ENCODE results near the gene PAX5.

The PAX5 gene

DNA sequence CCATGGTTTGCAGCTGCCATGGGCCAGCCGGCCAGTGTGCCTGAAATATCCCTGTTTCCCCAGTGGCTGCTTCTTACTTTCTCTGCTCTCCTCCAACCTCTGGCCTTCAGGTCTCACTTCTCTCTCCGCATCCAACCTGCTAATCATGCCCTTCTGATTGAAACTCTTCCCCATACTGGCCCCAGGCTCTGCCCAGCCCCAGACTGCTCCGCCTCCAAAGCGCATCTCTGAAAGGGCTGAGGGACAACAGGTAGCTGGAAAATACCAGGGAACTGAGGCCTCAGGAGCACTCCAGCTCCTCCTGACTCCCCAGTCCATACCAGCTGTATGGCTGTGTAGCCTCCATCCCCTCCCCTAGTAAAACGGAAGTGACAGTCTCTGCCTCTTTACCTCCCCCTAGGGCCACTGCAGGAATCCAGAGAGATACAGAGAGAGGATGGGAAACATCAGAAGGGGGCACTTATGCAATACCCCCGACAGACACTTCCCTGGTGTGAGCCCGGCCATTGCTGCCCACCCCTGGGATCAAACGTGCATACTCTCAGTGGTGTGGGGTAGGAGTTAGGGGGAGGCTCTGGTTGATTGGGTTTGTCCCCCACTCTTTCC, 34.2 kb downstream of the PAX5 start:
- H3K27ac ChIP-seq = no peak overlapping the region
- TF ChIP-seq, protein P1, sequence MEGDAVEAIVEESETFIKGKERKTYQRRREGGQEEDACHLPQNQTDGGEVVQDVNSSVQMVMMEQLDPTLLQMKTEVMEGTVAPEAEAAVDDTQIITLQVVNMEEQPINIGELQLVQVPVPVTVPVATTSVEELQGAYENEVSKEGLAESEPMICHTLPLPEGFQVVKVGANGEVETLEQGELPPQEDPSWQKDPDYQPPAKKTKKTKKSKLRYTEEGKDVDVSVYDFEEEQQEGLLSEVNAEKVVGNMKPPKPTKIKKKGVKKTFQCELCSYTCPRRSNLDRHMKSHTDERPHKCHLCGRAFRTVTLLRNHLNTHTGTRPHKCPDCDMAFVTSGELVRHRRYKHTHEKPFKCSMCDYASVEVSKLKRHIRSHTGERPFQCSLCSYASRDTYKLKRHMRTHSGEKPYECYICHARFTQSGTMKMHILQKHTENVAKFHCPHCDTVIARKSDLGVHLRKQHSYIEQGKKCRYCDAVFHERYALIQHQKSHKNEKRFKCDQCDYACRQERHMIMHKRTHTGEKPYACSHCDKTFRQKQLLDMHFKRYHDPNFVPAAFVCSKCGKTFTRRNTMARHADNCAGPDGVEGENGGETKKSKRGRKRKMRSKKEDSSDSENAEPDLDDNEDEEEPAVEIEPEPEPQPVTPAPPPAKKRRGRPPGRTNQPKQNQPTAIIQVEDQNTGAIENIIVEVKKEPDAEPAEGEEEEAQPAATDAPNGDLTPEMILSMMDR (conservative IDR thresholded peaks at IDR 0.05) = no peak
- TF ChIP-seq ZFX (IDR thresholded peaks at IDR 0.05) = no peak

DNA sequence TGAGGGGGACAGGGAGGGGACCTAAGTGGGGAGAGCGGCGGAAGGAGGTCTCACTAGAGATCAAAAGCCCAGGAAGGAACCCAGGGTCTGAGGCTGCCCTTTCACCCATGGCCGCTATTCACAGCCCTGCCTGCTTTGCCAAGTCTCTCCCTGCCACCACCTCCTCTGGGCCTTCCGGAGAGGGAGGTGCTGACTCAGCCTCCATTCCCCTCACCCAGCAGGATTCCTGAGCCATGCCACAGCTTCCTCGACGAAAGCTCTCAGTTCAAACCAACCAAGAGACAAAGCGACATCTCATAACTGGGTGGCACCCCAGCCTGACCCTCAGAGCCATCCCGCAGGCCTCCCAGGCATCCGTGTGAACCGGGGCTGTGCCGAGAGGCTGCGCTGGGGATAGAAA, 36.7 kb downstream of the PAX5 start:
- TF ChIP-seq ZFX (IDR thresholded peaks at IDR 0.05) = no peak
- TF ChIP-seq, protein P1 (conservative IDR thresholded peaks at IDR 0.05) = no peak
- no peak overlapping the region for H3K27ac ChIP-seq

DNA sequence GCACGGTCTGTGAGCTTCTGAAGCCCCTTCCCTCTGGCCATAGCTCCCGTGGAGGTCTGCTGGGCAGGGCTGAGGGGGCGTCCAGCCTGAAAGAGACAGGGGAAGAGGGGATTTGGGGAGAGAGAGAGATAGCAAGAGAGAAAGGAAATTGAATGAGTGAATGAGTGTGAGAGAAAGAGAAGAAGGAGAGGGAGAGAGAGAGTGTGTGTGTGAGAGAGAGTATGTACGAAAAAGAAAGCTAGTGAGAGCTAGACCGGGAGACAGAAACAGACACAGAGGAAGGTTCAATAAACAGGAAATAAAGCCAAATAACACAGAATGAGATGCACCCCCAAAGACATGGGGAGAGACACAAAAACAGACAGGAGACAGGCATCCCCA, 37.4 kb downstream of the PAX5 start:
- no peak overlapping the region for H3K27ac ChIP-seq
- TF ChIP-seq ZFX (IDR thresholded peaks at IDR 0.05) = no peak
- TF ChIP-seq, protein P1 (conservative IDR thresholded peaks at IDR 0.05) = no peak

DNA sequence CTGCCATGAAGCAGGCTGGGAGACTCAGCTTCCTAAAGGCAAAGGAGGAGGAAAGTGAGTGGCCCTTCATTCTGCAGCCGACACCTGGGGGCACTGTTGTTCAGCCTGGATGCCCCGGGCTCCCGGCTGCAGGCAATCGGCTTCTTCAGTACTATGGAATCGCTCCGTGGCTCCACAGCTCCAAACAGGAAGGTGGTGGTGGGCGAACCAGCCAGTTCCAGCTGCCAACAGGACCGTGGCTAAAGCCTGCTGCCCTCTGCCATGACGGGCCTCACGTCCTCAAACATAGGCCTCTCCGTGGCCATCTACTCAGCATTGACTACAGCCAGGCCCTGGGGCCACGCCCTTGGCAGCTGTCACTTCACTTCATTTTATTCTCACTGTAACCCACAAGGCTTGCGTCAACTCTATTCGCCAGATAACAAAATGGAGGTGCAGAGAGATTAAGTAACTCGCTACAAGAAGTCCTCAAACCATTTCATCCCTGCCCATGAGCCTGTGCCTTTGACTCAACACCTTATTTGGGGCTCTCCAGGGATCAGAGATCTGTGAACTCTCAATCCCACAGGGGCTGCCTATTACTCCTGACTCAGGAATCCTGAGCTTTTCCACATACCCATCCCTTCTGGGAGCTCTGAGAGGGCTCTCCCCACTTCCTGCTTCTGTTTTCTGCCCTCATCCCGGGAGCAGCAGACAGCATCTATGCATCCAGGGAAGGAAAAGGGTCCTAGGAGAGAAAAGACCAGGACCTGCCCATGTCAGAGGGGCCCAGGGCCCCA, 38.0 kb downstream of the PAX5 start:
- TF ChIP-seq ZFX (IDR thresholded peaks at IDR 0.05) = no peak
- TF ChIP-seq, protein P1 (conservative IDR thresholded peaks at IDR 0.05) = peak; percentile 92
- H3K27ac ChIP-seq = no peak overlapping the region

DNA sequence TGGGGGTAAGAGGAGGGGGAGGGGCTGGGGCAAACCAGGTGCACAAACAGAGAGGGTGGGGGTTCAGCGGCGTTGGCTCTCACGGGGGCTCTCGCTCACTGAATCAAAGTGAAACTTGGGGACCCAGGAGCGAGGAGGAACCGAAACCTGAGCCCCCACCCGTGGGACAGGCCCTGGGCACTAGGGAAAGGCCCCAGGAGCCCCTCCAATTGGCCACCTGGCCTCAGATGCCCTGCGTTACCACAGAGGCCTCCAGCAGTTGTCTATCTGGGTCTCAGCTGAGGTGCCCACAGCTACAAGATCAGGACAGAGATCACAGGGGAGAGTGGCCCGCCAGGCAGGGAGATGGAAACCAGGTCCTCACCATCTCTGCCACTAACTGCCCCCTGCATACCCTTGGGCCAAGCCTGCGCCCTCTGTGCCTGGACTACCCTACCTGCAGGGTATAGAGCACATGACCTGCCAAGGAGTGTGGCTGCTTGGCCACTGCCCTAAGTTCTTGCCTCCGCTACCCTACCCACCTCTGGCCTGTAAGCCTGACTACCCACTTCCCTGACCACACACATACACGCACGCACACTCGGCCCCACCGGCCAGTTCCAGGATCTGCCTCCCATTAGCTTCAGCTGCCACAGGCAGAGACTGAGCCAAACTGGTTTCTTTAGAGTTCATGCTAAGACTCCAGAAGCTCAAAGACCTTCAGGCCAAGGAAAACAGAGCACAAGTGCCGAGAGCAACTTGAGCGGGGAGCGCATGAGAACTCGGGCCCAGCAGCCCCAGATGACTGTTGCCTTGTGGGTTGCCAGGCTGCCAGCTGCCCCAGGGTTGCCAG, 39.9 kb downstream of the PAX5 start:
- TF ChIP-seq, protein P1 (conservative IDR thresholded peaks at IDR 0.05) = no peak
- no peak for TF ChIP-seq ZFX (IDR thresholded peaks at IDR 0.05)
- H3K27ac ChIP-seq = no peak overlapping the region

DNA sequence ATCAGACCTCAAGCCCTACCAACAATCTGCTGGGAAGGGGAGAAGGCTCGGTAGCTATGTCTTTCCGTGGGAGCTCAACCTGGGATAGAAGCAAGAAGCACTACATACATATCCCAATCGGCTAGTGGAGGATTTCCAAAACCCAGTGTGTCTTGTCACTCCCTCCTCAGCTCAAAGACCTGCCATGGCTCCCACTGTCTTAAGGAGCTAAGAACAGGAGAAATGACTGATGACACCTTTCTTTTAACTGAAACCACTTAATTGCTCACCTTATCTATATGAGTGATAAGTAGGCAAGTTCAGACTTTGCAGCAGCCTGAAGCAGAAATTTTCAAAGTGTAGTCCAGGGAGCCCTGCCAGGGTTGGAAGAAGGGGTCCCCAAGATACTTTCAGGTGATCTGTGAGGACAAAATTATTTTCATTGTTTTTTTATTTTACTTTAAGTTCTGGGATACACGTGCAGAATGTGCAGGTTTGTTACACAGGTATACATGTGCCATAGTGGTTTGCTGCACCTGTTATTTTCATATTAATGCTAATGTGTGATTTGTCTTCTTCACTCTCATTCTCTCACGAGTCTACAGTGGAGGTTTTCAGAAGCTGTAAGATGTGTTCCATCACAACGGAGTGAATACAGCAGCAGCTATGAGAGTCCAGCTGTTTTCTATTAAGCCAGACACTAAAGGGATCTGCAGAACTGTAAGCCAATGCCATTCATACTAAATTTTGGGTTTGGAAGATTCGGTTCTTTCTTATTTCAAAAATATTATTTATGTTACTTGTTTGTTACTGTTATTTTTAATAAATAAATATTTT, 41.4 kb downstream of the PAX5 start:
- TF ChIP-seq ZFX (IDR thresholded peaks at IDR 0.05) = no peak
- TF ChIP-seq, protein P1 (conservative IDR thresholded peaks at IDR 0.05) = no peak
- no peak overlapping the region for H3K27ac ChIP-seq
